Liver (tissue), 9 donors: Measurements from ENCODE around the gene IL11. TPM values are rescaled to one million over a fixed set of nuclear protein-coding genes. Genes with fewer than 3 reads are reported as not detected.

Source experiments
- DNase-seq: peaks from one replicate; pipeline ENCODE4 v3.0.0-alpha.2; 2017; ENCODE audit warnings: low spot score
- H3K27ac ChIP-seq, 2 donors: one replicate each; pipeline ENCODE4 v1.7.0; 2013; ENCODE audit warnings: inconsistent platforms in 2 of 2, low read length in 2 of 2, control low read depth in 1 of 2, low read depth in 1 of 2, mild to moderate bottlenecking in 1 of 2
- H3K27me3 ChIP-seq, 4 donors: one replicate each; pipeline versions ENCODE4 v1.6.1 to v1.7.0; 2013; ENCODE audit warnings: low read length in 3 of 4, inconsistent platforms in 1 of 4, mild to moderate bottlenecking in 1 of 4, moderate library complexity in 1 of 4; ENCODE audit not compliant: control insufficient read depth in 4 of 4, insufficient read depth in 4 of 4
- H3K36me3 ChIP-seq, 4 donors: one replicate each; pipeline versions ENCODE4 v1.6.1 to v1.7.0; 2013; ENCODE audit warnings: low read length in 3 of 4, mild to moderate bottlenecking in 3 of 4, low read depth in 1 of 4, moderate library complexity in 1 of 4; ENCODE audit not compliant: control insufficient read depth in 4 of 4, insufficient read depth in 3 of 4
- H3K4me1 ChIP-seq, 4 donors: one replicate each; pipeline versions ENCODE4 v1.6.1 to v1.7.0; 2013; ENCODE audit warnings: low read length in 3 of 4, mild to moderate bottlenecking in 3 of 4, moderate library complexity in 1 of 4; ENCODE audit not compliant: control insufficient read depth in 4 of 4, insufficient read depth in 4 of 4
- H3K4me3 ChIP-seq, 3 donors: one replicate each; pipeline versions ENCODE4 v1.6.1 to v1.7.0; 2013; ENCODE audit warnings: low read length in 3 of 3, control low read depth in 1 of 3, low read depth in 1 of 3, mild to moderate bottlenecking in 1 of 3
- H3K9ac ChIP-seq, 2 donors: one replicate each; pipeline ENCODE4 v1.7.0; 2013; ENCODE audit warnings: low read length in 2 of 2, mild to moderate bottlenecking in 2 of 2, moderate library complexity in 2 of 2, control low read depth in 1 of 2, low read depth in 1 of 2
- H3K9me3 ChIP-seq, 4 donors: one replicate each; pipeline versions ENCODE4 v1.6.1 to v1.7.0; 2013; ENCODE audit warnings: low read length in 3 of 4; ENCODE audit not compliant: control insufficient read depth in 4 of 4
- EGR1 ChIP-seq, 2 donors: IDR thresholded peaks; 2 replicates each; pipeline ENCODE4 v1.6.1; 2016 to 2018; ENCODE audit warnings: antibody characterized with exemption in 2 of 2, low read depth in 2 of 2
- FOXA1 ChIP-seq: IDR thresholded peaks from 2 replicates; pipeline ENCODE4 v1.6.1; 2016; ENCODE audit warnings: antibody characterized with exemption
- FOXA2 ChIP-seq: IDR thresholded peaks from 2 replicates; pipeline ENCODE4 v1.6.1; 2016; ENCODE audit warnings: antibody characterized with exemption
- GABPA ChIP-seq, 2 donors: IDR thresholded peaks in 1 of 2; conservative IDR thresholded peaks in 1 of 2; 2 replicates each; pipeline ENCODE4 v1.6.1; 2016; ENCODE audit warnings: antibody characterized with exemption in 2 of 2, mild to moderate bottlenecking in 1 of 2, moderate library complexity in 1 of 2
- HNF4A ChIP-seq, 2 donors: conservative IDR thresholded peaks; 2 replicates each; pipeline ENCODE4 v1.6.1; 2016; ENCODE audit warnings: antibody characterized with exemption in 2 of 2, mild to moderate bottlenecking in 2 of 2
- HNF4G ChIP-seq: IDR thresholded peaks from 2 replicates; pipeline ENCODE4 v1.6.1; 2016; ENCODE audit warnings: antibody characterized with exemption
- JUND ChIP-seq, 2 donors: IDR thresholded peaks; 2 replicates each; pipeline ENCODE4 v1.6.1; 2016; ENCODE audit warnings: antibody characterized with exemption in 2 of 2
- NR2F2 ChIP-seq: IDR thresholded peaks from 2 replicates; pipeline ENCODE4 v1.6.1; 2016; ENCODE audit warnings: antibody characterized with exemption
- RAD21 ChIP-seq, 2 donors: IDR thresholded peaks; 2 replicates each; pipeline ENCODE4 v1.6.1; 2016; ENCODE audit warnings: antibody characterized with exemption in 2 of 2, mild to moderate bottlenecking in 2 of 2
- RXRA ChIP-seq, 2 donors: IDR thresholded peaks; 2 replicates each; pipeline ENCODE4 v1.6.1; 2017 to 2018; ENCODE audit warnings: antibody characterized with exemption in 2 of 2, mild to moderate bottlenecking in 1 of 2
- SP1 ChIP-seq: IDR thresholded peaks from 2 replicates; pipeline ENCODE4 v1.6.1; 2018; ENCODE audit warnings: antibody characterized with exemption, mild to moderate bottlenecking
- TAF1 ChIP-seq: conservative IDR thresholded peaks from 2 replicates; pipeline ENCODE4 v1.6.1; 2016; ENCODE audit warnings: antibody characterized with exemption, mild to moderate bottlenecking
- YY1 ChIP-seq: IDR thresholded peaks from 2 replicates; pipeline ENCODE4 v1.6.1; 2016; ENCODE audit warnings: antibody characterized with exemption, mild to moderate bottlenecking
- WGBS: extraction: QIAGEN DNeasy Blood & Tissue Kit; methylation state at CpG from one replicate; pipeline ENCODE4 v1.1.7; 2013; 5-methylcytosine and 5-hydroxymethylcytosine counted together
- polyA plus RNA-seq, 2 donors: library from polyadenylated mRNA; stranded (reverse) in 1 of 2; unstranded in 1 of 2; fragments of 200-250 nt in 1 of 2; fragments of >200 nt in 1 of 2; fragmentation: Nextera tagmentation in 1 of 2; extraction: Ambion mirVana in 1 of 2; gene quantifications; one replicate each; pipeline versions ENCODE4 v1.2.1 to v1.2.3, GENCODE V29; 2013 to 2015
- total RNA-seq, 2 donors: library from RNA; depleted of rRNA; stranded (reverse); fragments of >200 nt; gene quantifications; one replicate each; pipeline ENCODE4 v1.2.3, GENCODE V29; 2014
- TF ChIP-seq, protein P1 (sequence below): fragments of 150-350 bp; IDR thresholded peaks from 2 replicates; pipeline ENCODE4 v1.5.1; 2017; ENCODE audit warnings: improper control_type of control experiment, low read depth, low read length; ENCODE audit not compliant: missing input control
- TF ChIP-seq, protein P2 (sequence below): IDR thresholded peaks from 2 replicates; pipeline ENCODE4 v1.6.1; 2016; ENCODE audit warnings: antibody characterized with exemption
- TF ChIP-seq, protein P3 (sequence below): IDR thresholded peaks from 2 replicates; pipeline ENCODE4 v1.6.1; 2016; ENCODE audit warnings: antibody characterized with exemption, mild to moderate bottlenecking
- TF ChIP-seq, protein P4 (sequence below): IDR thresholded peaks from 2 replicates; pipeline ENCODE4 v1.6.1; 2016; ENCODE audit warnings: antibody characterized with exemption
- TF ChIP-seq, protein P5 (sequence below): IDR thresholded peaks from 2 replicates; pipeline ENCODE4 v1.6.1; 2016; ENCODE audit warnings: antibody characterized with exemption
- donor health status: healthy.
- donor health status: healthy.
- donor health status: healthy.
- donor health status: healthy.
- donor health status: healthy.

Gene IL11
- total and polyA plus RNA-seq, 4 donors: not detected

DNA sequence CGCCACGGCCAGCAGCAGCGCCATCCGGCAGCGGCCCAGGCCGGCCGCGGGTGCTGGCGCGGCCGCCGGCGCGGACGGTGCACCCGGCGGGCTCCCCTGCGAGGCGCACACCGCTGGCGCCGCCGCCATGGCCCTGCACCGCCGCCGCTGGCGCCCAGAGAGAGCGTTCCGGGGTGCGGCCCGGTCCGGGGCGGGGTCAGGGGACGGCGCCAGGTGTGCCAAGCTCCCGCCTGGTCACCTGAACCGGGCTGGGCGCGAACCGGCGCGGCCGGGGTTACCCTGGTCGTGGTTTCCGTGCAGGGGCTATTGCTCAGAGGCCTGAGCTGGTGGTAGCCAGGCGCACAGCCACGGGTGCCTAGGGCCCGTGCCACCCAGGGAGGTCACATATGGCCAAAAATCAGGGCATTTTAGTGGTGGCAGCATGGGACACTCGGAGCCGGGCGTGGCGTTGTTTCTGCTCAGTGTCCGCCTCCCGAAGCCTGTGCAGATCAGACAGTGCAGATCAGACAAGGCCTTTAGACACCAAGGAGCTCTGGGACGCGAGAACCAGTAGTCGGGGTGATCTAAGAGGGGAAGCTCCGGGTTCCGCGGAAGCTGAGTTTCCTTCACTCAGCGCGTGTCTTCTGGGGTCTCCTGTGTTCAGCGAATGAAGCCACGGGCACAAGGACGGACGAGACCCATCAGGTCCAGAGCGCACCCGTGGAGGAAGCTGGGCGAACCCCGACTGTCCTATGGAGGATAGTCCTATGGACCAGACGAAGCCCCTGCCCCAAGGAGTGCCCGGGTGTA is 14.1 kb upstream of the IL11 start, which contains the start of gene TMEM238:
Gene TMEM238, minus strand, starts transcription at position 162 of the 789 bp plus-strand sequence. Its CDS starts 33 bp downstream, at position 129.
- no peaks in the 10 kb centered on the region for H3K9me3 ChIP-seq
- peak within 1 kb of the TSS; percentile 75 to 94 for H3K27ac ChIP-seq
- H3K4me3 ChIP-seq: peak within 1 kb of the TSS; percentile 56 to 71 (median 64)
- TF ChIP-seq RAD21 (IDR thresholded peaks at IDR 0.05) (no peak), SP1 (no peak), YY1 (no peak), HNF4G (no peak), FOXA1 (no peak), JUND (IDR thresholded peaks at IDR 0.05) (no peak), RXRA (IDR thresholded peaks at IDR 0.05) (no peak), TAF1 (no peak), NR2F2 (no peak), FOXA2 (no peak), HNF4A (conservative IDR thresholded peaks at IDR 0.05) (no peak), EGR1 (IDR thresholded peaks at IDR 0.05; ENCODE audit: low read depth in 2 of 2) (no peak), GABPA (IDR thresholded peaks at IDR 0.05 in 1 of 2, conservative IDR thresholded peaks at IDR 0.05 in 1 of 2) (no peak)
- TF ChIP-seq, protein P1, sequence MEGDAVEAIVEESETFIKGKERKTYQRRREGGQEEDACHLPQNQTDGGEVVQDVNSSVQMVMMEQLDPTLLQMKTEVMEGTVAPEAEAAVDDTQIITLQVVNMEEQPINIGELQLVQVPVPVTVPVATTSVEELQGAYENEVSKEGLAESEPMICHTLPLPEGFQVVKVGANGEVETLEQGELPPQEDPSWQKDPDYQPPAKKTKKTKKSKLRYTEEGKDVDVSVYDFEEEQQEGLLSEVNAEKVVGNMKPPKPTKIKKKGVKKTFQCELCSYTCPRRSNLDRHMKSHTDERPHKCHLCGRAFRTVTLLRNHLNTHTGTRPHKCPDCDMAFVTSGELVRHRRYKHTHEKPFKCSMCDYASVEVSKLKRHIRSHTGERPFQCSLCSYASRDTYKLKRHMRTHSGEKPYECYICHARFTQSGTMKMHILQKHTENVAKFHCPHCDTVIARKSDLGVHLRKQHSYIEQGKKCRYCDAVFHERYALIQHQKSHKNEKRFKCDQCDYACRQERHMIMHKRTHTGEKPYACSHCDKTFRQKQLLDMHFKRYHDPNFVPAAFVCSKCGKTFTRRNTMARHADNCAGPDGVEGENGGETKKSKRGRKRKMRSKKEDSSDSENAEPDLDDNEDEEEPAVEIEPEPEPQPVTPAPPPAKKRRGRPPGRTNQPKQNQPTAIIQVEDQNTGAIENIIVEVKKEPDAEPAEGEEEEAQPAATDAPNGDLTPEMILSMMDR: no peak
- TF ChIP-seq, protein P2, sequence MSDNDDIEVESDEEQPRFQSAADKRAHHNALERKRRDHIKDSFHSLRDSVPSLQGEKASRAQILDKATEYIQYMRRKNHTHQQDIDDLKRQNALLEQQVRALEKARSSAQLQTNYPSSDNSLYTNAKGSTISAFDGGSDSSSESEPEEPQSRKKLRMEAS: no peak
- TF ChIP-seq, protein P3, sequence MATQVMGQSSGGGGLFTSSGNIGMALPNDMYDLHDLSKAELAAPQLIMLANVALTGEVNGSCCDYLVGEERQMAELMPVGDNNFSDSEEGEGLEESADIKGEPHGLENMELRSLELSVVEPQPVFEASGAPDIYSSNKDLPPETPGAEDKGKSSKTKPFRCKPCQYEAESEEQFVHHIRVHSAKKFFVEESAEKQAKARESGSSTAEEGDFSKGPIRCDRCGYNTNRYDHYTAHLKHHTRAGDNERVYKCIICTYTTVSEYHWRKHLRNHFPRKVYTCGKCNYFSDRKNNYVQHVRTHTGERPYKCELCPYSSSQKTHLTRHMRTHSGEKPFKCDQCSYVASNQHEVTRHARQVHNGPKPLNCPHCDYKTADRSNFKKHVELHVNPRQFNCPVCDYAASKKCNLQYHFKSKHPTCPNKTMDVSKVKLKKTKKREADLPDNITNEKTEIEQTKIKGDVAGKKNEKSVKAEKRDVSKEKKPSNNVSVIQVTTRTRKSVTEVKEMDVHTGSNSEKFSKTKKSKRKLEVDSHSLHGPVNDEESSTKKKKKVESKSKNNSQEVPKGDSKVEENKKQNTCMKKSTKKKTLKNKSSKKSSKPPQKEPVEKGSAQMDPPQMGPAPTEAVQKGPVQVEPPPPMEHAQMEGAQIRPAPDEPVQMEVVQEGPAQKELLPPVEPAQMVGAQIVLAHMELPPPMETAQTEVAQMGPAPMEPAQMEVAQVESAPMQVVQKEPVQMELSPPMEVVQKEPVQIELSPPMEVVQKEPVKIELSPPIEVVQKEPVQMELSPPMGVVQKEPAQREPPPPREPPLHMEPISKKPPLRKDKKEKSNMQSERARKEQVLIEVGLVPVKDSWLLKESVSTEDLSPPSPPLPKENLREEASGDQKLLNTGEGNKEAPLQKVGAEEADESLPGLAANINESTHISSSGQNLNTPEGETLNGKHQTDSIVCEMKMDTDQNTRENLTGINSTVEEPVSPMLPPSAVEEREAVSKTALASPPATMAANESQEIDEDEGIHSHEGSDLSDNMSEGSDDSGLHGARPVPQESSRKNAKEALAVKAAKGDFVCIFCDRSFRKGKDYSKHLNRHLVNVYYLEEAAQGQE: no peak
- TF ChIP-seq, protein P4, sequence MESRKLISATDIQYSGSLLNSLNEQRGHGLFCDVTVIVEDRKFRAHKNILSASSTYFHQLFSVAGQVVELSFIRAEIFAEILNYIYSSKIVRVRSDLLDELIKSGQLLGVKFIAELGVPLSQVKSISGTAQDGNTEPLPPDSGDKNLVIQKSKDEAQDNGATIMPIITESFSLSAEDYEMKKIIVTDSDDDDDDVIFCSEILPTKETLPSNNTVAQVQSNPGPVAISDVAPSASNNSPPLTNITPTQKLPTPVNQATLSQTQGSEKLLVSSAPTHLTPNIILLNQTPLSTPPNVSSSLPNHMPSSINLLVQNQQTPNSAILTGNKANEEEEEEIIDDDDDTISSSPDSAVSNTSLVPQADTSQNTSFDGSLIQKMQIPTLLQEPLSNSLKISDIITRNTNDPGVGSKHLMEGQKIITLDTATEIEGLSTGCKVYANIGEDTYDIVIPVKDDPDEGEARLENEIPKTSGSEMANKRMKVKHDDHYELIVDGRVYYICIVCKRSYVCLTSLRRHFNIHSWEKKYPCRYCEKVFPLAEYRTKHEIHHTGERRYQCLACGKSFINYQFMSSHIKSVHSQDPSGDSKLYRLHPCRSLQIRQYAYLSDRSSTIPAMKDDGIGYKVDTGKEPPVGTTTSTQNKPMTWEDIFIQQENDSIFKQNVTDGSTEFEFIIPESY: no peak
- TF ChIP-seq, protein P5, sequence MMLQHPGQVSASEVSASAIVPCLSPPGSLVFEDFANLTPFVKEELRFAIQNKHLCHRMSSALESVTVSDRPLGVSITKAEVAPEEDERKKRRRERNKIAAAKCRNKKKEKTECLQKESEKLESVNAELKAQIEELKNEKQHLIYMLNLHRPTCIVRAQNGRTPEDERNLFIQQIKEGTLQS: no peak
- DNase-seq: peak; percentile 44
- H3K9ac ChIP-seq: peak within 1 kb of the TSS; percentile 71 to 83
- 19% methylated on average over 72 of the region's 72 CpGs for WGBS
- peaks cover 16 to 39% (median 30%) of the 10 kb centered on the region in 4 donors for H3K4me1 ChIP-seq
- peaks cover 8 to 20% (median 14%) of the 10 kb centered on the region in 4 donors for H3K36me3 ChIP-seq
- no peaks in the 10 kb centered on the region for H3K27me3 ChIP-seq
